ENCODE results near the gene FAF2. TPM values are rescaled to one million over a fixed set of nuclear protein-coding genes. Genes with fewer than 3 reads are reported as not detected.

FAF2 gene
- total RNA-seq, 2 experiments from 2014 or later, result 27.5 to 30.1 TPM

GRCh38 chr5:176450077-176450476, 1.9 kb downstream of the FAF2 start:
- POLR2A ChIA-PET, result interaction anchor here (1.3 kb wide), 1 partner anchor 88 kb away, joined by 3 read pairs; no protein-coding TSS in a partner anchor
- no peaks in the 10 kb centered on the region for H3K9me3 ChIP-seq (ENCODE audit: control insufficient read depth in 1 of 2, insufficient read depth in 1 of 2, low read length in 2 of 2)
- H3K27ac ChIP-seq (ENCODE audit: low read depth in 1 of 2, low read length in 2 of 2), result no peak overlapping the region
- CTCF ChIA-PET, result interaction anchor here (0.8 kb wide), 1 partner anchor 33 kb away, joined by 5 read pairs; the partner anchor contains the start of gene CLTB
- H3K4me1 ChIP-seq (ENCODE audit: insufficient read depth, low read length), result peaks cover 30% of the 10 kb centered on the region
- Mint-ChIP-seq H3K27me3 (no peaks in the 10 kb centered on the region), H3K9me3 (no peaks in the 10 kb centered on the region), H3K36me3 (ENCODE audit: low read depth) (peaks cover 52% of the 10 kb centered on the region), H3K4me1 (ENCODE audit: low read depth) (peaks cover 59% of the 10 kb centered on the region), H3K4me3 (peak overlapping the region; percentile 58), H3K27ac (peak overlapping the region; percentile 99)
- DNase-seq (no peak), ATAC-seq (ENCODE audit: poor library complexity) (no peak)
- TF ChIP-seq CTCF (IDR thresholded peaks at IDR 0.05), result no peak
- peaks cover 21% of the 10 kb centered on the region for H3K36me3 ChIP-seq (ENCODE audit: insufficient read depth, low read length)
- H3K4me3 ChIP-seq (ENCODE audit: low read length), result no peak overlapping the region
- intact Hi-C loops (cut with DNase I, micrococcal nuclease), result loop anchor here in 1 of 2 experiments (5.0 kb wide), 1 partner anchor 47 kb away; no protein-coding TSS in a partner anchor
- H3K27me3 ChIP-seq (ENCODE audit: control insufficient read depth in 1 of 2, insufficient read depth in 2 of 2, low read length in 2 of 2), result no peaks in the 10 kb centered on the region

GRCh38 chr5:176454724-176455394, 6.7 kb downstream of the FAF2 start:
- Mint-ChIP-seq H3K36me3 (ENCODE audit: low read depth) (peaks cover 51% of the 10 kb centered on the region), H3K27me3 (no peaks in the 10 kb centered on the region), H3K9me3 (no peaks in the 10 kb centered on the region), H3K4me1 (ENCODE audit: low read depth) (peaks cover 59% of the 10 kb centered on the region), H3K4me3 (peak overlapping the region; percentile 14), H3K27ac (no peak overlapping the region)
- Histone ChIP-seq H3K9me3 (ENCODE audit: control insufficient read depth in 1 of 2, insufficient read depth in 1 of 2, low read length in 2 of 2) (no peaks in the 10 kb centered on the region), H3K4me3 (ENCODE audit: low read length) (no peak overlapping the region), H3K27ac (ENCODE audit: low read depth in 1 of 2, low read length in 2 of 2) (no peak overlapping the region), H3K36me3 (ENCODE audit: insufficient read depth, low read length) (peaks cover 27% of the 10 kb centered on the region), H3K4me1 (ENCODE audit: insufficient read depth, low read length) (peaks cover 12% of the 10 kb centered on the region), H3K27me3 (ENCODE audit: control insufficient read depth in 1 of 2, insufficient read depth in 2 of 2, low read length in 2 of 2) (no peaks in the 10 kb centered on the region)
- ATAC-seq (ENCODE audit: poor library complexity) (no peak), DNase-seq (no peak)
- TF ChIP-seq CTCF (IDR thresholded peaks at IDR 0.05), result no peak
- intact Hi-C loops (cut with DNase I, micrococcal nuclease), result loop anchor here in 1 of 2 experiments (5.0 kb wide), 1 partner anchor 42 kb away; no protein-coding TSS in a partner anchor
- CTCF ChIA-PET, result no interaction called here
- POLR2A ChIA-PET, result interaction anchor here (0.6 kb wide), 1 partner anchor 1676 kb away, joined by 4 read pairs; no protein-coding TSS in a partner anchor

DNA sequence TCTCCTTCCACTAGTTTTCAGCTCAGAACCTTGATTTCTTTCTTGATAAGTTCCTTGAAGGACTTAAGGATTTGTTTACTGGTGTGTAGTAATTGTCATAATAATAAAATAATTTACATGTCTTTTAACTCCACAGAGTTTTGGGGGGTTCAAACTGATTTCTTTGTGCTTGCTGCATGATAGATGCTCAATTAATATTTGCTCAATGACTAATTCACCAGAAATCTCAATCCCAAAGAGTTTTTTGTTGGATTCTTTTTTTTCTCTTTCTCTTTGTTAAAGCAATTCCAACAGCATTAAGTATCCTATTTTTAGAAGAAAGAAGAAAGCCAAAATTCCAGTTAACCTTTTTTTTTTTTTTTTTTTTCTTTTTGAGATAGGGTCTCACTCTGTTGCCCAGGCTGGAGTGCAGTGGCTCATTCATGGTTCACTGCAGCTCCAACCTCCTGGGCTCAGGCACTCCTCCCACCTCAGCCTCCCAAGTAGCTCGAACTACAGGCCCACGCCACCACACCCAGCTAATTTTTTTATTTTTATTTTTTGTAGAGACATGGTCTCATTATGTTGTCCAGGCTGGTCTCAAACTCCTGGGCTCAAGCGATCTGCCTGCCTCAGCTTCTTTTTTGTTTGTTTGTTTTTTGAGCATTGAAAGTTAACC, 10.8 kb downstream of the FAF2 start:
- peaks cover 63% of the 10 kb centered on the region for H3K4me1 Mint-ChIP-seq (ENCODE audit: low read depth)
- Histone ChIP-seq H3K4me1 (ENCODE audit: insufficient read depth, low read length) (peaks cover 6% of the 10 kb centered on the region), H3K36me3 (ENCODE audit: insufficient read depth, low read length) (peaks cover 15% of the 10 kb centered on the region), H3K27ac (ENCODE audit: low read depth in 1 of 2, low read length in 2 of 2) (no peak overlapping the region), H3K9me3 (ENCODE audit: control insufficient read depth in 1 of 2, insufficient read depth in 1 of 2, low read length in 2 of 2) (no peaks in the 10 kb centered on the region), H3K4me3 (ENCODE audit: low read length) (no peak overlapping the region), H3K27me3 (ENCODE audit: control insufficient read depth in 1 of 2, insufficient read depth in 2 of 2, low read length in 2 of 2) (no peaks in the 10 kb centered on the region)
- peaks cover 39% of the 10 kb centered on the region for H3K36me3 Mint-ChIP-seq (ENCODE audit: low read depth)
- ATAC-seq (ENCODE audit: poor library complexity) (no peak), DNase-seq (no peak)
- H3K27ac Mint-ChIP-seq, result no peak overlapping the region
- no peaks in the 10 kb centered on the region for H3K9me3 Mint-ChIP-seq
- H3K4me3 Mint-ChIP-seq, result no peak overlapping the region
- ChIA-PET CTCF (interaction anchor here (0.8 to 1.2 kb wide), 3 partner anchors 11 to 85 kb away, joined by 3 read pairs; no protein-coding TSS in a partner anchor), POLR2A (interaction anchor here (0.8 to 1.2 kb wide), 2 partner anchors 70 to 188 kb away, joined by 3 to 4 read pairs; partner anchors contain the start of gene TSPAN17)
- no peak for TF ChIP-seq CTCF (IDR thresholded peaks at IDR 0.05)
- intact Hi-C loops (cut with DNase I, micrococcal nuclease), result no loop called here
- H3K27me3 Mint-ChIP-seq, result no peaks in the 10 kb centered on the region
